HFFc6 (cell line): ENCODE data around the gene AATF. TPM values are rescaled to one million over a fixed set of nuclear protein-coding genes. Genes with fewer than 3 reads are reported as not detected.

Experiments used
- DNase-seq: peaks from one replicate; pipeline ENCODE4 v3.0.0-alpha.2; 2018
- H3K27ac Mint-ChIP-seq: 2 replicates; pipeline ENCODE4 v1.8.0; 2020; ENCODE audit warnings: mild to moderate bottlenecking, mixed read lengths
- H3K27me3 Mint-ChIP-seq: 2 replicates; pipeline ENCODE4 v1.8.0; 2021; ENCODE audit warnings: mild to moderate bottlenecking, moderate library complexity, mixed read lengths; ENCODE audit not compliant: insufficient read depth
- H3K36me3 Mint-ChIP-seq: 2 replicates; pipeline ENCODE4 v1.8.0; 2021; ENCODE audit warnings: low read depth, mixed read lengths
- H3K4me1 Mint-ChIP-seq: 2 replicates; pipeline ENCODE4 v1.8.0; 2020; ENCODE audit warnings: low read depth, mixed read lengths
- H3K4me3 Mint-ChIP-seq: 2 replicates; pipeline ENCODE4 v1.8.0; 2020; ENCODE audit warnings: mild to moderate bottlenecking, moderate library complexity, mixed read lengths
- H3K9me3 Mint-ChIP-seq: 2 replicates; pipeline ENCODE4 v1.8.0; 2020; ENCODE audit warnings: mild to moderate bottlenecking, mixed read lengths
- total RNA-seq, 6 experiments: library from RNA; stranded (reverse); fragmentation: NEBNext Ultra II Directional; extraction: Animal tissue kit (Norgen Biotek cat#: 25700); gene quantifications; 2 replicates in 1 of 6; 3 replicates in 5 of 6; pipeline ENCODE4 v1.2.3, GENCODE V29; 2021
- TF ChIP-seq, protein P1 (sequence below): fragments of 200-600 bp; sonication (generic); IDR thresholded peaks from 2 replicates; pipeline ENCODE4 v1.5.0; 2021; ENCODE audit warnings: antibody characterized with exemption, mild to moderate bottlenecking

AATF gene
- total RNA-seq, 6 experiments from 2014 or later = 45.1 to 57.1 (median 52.7) TPM

DNA sequence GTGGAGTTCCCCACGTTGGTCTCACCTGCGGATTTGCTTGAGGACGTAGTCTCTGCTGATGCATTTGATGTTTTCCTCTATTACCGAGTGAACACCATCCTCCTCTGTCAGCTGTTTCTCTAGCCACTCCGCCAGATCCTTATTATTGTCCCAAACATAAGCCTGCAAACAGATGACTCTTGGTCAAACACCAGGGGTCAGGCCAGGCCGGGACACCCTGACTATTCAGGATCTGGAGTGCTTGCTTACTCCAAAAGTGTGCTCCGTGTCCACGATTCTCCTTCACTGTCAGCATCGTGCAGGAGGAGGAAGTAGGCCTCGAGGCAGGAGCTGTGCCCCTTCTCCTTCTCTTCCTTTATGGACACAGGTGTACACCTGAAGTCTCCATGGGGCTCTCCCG lies 140.2 kb downstream of the AATF start:
- Mint-ChIP-seq H3K9me3 (no peaks in the 10 kb centered on the region), H3K36me3 (peaks cover 3% of the 10 kb centered on the region; the same call in 1 of the 2 replicates), H3K27me3 (peaks cover 2% of the 10 kb centered on the region; the same call in 1 of the 2 replicates)

DNA sequence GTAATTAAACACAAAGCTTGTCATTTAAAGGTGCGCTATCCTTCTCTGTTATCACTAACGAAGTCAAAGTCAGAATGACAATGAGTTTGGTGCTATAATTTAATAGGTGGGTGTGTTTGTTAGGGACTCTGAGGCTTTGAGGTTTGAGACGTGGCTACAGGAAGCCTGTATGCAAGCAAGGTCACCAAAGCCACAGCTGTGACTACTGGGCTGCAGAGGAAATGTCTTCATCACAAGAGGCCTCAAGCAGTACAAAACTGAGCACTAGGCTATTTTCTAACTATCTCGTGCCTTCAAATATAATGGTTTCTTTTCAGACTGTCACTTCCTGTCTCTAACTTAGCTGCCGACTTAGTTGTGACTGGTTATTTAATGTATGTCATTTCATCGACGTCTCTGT lies 141.2 kb downstream of the AATF start:
- H3K9me3 Mint-ChIP-seq = no peaks in the 10 kb centered on the region
- H3K4me3 Mint-ChIP-seq = no peak overlapping the region
- peaks cover 2% of the 10 kb centered on the region; the same call in 1 of the 2 replicates for H3K27me3 Mint-ChIP-seq
- peaks cover 6% of the 10 kb centered on the region for H3K36me3 Mint-ChIP-seq
- DNase-seq = no peak
- TF ChIP-seq, protein P1, sequence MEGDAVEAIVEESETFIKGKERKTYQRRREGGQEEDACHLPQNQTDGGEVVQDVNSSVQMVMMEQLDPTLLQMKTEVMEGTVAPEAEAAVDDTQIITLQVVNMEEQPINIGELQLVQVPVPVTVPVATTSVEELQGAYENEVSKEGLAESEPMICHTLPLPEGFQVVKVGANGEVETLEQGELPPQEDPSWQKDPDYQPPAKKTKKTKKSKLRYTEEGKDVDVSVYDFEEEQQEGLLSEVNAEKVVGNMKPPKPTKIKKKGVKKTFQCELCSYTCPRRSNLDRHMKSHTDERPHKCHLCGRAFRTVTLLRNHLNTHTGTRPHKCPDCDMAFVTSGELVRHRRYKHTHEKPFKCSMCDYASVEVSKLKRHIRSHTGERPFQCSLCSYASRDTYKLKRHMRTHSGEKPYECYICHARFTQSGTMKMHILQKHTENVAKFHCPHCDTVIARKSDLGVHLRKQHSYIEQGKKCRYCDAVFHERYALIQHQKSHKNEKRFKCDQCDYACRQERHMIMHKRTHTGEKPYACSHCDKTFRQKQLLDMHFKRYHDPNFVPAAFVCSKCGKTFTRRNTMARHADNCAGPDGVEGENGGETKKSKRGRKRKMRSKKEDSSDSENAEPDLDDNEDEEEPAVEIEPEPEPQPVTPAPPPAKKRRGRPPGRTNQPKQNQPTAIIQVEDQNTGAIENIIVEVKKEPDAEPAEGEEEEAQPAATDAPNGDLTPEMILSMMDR = no peak
- H3K4me1 Mint-ChIP-seq = no peaks in the 10 kb centered on the region
- H3K27ac Mint-ChIP-seq = no peak overlapping the region

More for the DNA sequence above, 140.2 kb downstream of the AATF start:
- H3K4me1 Mint-ChIP-seq = no peaks in the 10 kb centered on the region
- H3K4me3 Mint-ChIP-seq = no peak overlapping the region
- TF ChIP-seq, protein P1 = no peak; the same call in 1 of the 2 replicates
- no peak overlapping the region for H3K27ac Mint-ChIP-seq
- no peak for DNase-seq

DNA sequence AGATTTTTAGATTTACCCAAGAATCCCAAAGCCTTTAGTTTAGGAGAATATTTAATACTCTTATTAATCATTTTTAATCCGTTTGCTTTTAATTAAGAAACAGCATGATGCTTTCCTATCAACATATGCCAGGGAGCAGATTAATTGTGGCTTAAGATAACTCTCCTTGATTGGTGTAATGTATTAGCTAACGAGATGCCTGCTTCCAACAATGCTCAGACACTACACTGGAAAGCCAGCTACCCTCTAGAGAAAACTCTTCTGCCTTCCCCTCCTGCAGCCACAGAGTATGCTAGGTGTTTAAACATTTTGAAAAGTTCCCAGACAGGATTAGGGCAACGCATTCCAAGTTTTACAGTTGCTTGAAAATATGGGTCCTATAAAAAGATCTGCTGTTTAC lies 142.2 kb downstream of the AATF start:
- H3K27me3 Mint-ChIP-seq = peaks cover 2% of the 10 kb centered on the region; the same call in 1 of the 2 replicates
- H3K36me3 Mint-ChIP-seq = peaks cover 8% of the 10 kb centered on the region; the same call in 1 of the 2 replicates
- H3K4me3 Mint-ChIP-seq = no peak overlapping the region
- TF ChIP-seq, protein P1 = no peak
- no peaks in the 10 kb centered on the region for H3K9me3 Mint-ChIP-seq
- no peak overlapping the region for H3K27ac Mint-ChIP-seq
- no peak for DNase-seq
- no peaks in the 10 kb centered on the region for H3K4me1 Mint-ChIP-seq

DNA sequence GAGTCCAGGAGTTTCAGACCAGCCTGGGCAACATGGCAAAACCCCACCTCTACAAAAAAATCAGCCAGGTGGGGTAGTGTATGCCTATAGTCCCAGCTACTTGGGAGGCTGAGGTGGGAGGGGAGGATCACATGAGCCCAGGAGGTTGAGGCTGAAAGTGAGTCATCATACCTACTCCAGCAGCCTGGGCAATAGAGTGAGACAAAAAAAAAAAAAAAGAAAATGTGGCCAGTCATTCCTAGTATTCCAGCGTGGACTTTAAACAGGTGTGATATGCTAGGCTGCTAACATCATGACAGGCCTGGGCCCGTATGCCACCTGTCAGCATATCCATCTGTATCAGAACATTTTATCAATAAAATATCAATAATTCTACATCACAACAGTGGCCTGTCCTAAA lies 143.3 kb downstream of the AATF start:
- Mint-ChIP-seq H3K27me3 (peaks cover 2% of the 10 kb centered on the region; the same call in 1 of the 2 replicates), H3K4me1 (no peaks in the 10 kb centered on the region), H3K27ac (no peak overlapping the region), H3K9me3 (no peaks in the 10 kb centered on the region), H3K36me3 (peaks cover 8% of the 10 kb centered on the region; the same call in 1 of the 2 replicates), H3K4me3 (no peak overlapping the region)
- DNase-seq = no peak
- TF ChIP-seq, protein P1 = no peak

DNA sequence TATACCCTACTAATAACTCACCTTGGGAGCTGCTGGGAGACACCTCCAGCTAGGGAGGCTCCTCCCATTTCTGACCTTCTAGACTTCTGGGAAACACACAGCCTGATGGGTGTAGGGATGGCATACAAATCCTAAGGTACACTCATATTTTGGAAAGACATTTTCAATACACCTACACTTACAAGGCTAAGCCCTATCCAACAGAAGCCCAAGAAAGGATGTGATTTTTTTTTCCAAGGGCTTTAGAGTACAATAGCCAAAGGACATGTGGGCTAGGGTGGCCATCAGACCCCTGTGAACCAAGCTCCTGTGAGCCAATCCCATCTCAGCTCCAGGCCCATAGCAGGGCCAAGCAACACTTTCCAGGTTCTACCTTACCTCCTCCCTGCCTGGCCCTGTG lies 143.9 kb downstream of the AATF start:
- no peaks in the 10 kb centered on the region for H3K9me3 Mint-ChIP-seq
- peaks cover 8% of the 10 kb centered on the region; the same call in 1 of the 2 replicates for H3K36me3 Mint-ChIP-seq
- H3K4me3 Mint-ChIP-seq = no peak overlapping the region
- H3K27ac Mint-ChIP-seq = no peak overlapping the region
- DNase-seq = no peak
- TF ChIP-seq, protein P1 = no peak
- H3K27me3 Mint-ChIP-seq = peaks cover 2% of the 10 kb centered on the region; the same call in 1 of the 2 replicates
- no peaks in the 10 kb centered on the region for H3K4me1 Mint-ChIP-seq
